ENCODE measurements around the gene ZNF148.

The ZNF148 gene

GRCh38 chr3:125220183-125220582 is 154.9 kb downstream of the ZNF148 start:
- no peak for DNase-seq
- no peaks in the 10 kb centered on the region for H3K36me3 ChIP-seq (replicated peaks; ENCODE audit: insufficient read depth, low read length)
- no peak overlapping the region for H2AFZ ChIP-seq (ENCODE audit: low read length)
- H3K9me2 ChIP-seq (replicated peaks; ENCODE audit: insufficient read depth, low read length) = no peaks in the 10 kb centered on the region
- H3F3A ChIP-seq (ENCODE audit: insufficient read depth, low read length) = no peaks in the 10 kb centered on the region
- no peaks in the 10 kb centered on the region for H3K27me3 ChIP-seq (replicated peaks; ENCODE audit: insufficient read depth, low read length)
- no peaks in the 10 kb centered on the region for H3K4me1 ChIP-seq (ENCODE audit: low read length)
- no peak overlapping the region for H3K4me3 ChIP-seq (ENCODE audit: low read length)
- H3K79me2 ChIP-seq (ENCODE audit: low read length) = no peaks in the 10 kb centered on the region
- H3K9me3 ChIP-seq (replicated peaks; ENCODE audit: insufficient read depth, low read length) = no peaks in the 10 kb centered on the region
- H3K27ac ChIP-seq (ENCODE audit: low read length) = no peak overlapping the region
- H3K9ac ChIP-seq (ENCODE audit: low read length) = no peak overlapping the region
- H3K4me2 ChIP-seq (ENCODE audit: low read depth, low read length) = no peak overlapping the region
- no peaks in the 10 kb centered on the region for H4K20me1 ChIP-seq (ENCODE audit: insufficient read depth, low read length)
- no peak for TF ChIP-seq EZH2phosphoT487 (IDR thresholded peaks at IDR 0.05; ENCODE audit: low read length)
- TF ChIP-seq CTCF (IDR thresholded peaks at IDR 0.05; ENCODE audit: low read length) = no peak
- TF ChIP-seq EZH2 (optimal IDR thresholded peaks at IDR 0.05; ENCODE audit: low read depth, low read length) = no peak

- no peak overlapping the region for H3K4me2 ChIP-seq (ENCODE audit: low read depth, low read length)
- no peaks in the 10 kb centered on the region for H3F3A ChIP-seq (ENCODE audit: insufficient read depth, low read length)
- H3K4me3 ChIP-seq (ENCODE audit: low read length) = no peak overlapping the region
- H4K20me1 ChIP-seq (ENCODE audit: insufficient read depth, low read length) = no peaks in the 10 kb centered on the region
- no peaks in the 10 kb centered on the region for H3K79me2 ChIP-seq (ENCODE audit: low read length)
- no peaks in the 10 kb centered on the region for H3K36me3 ChIP-seq (replicated peaks; ENCODE audit: insufficient read depth, low read length)
- TF ChIP-seq CTCF (IDR thresholded peaks at IDR 0.05; ENCODE audit: low read length) = no peak
- no peaks in the 10 kb centered on the region for H3K9me3 ChIP-seq (replicated peaks; ENCODE audit: insufficient read depth, low read length)
- H3K4me1 ChIP-seq (ENCODE audit: low read length) = no peaks in the 10 kb centered on the region
- no peak overlapping the region for H3K27ac ChIP-seq (ENCODE audit: low read length)
- no peak overlapping the region for H2AFZ ChIP-seq (ENCODE audit: low read length)
- H3K9ac ChIP-seq (ENCODE audit: low read length) = no peak overlapping the region
- H3K9me2 ChIP-seq (replicated peaks; ENCODE audit: insufficient read depth, low read length) = no peaks in the 10 kb centered on the region
- no peak for DNase-seq
- H3K27me3 ChIP-seq (replicated peaks; ENCODE audit: insufficient read depth, low read length) = no peaks in the 10 kb centered on the region
These were observed 155.8 kb downstream of the ZNF148 start for GRCh38 chr3:125219261-125219701.

- Histone ChIP-seq H3K27me3 (replicated peaks; ENCODE audit: insufficient read depth, low read length) (no peaks in the 10 kb centered on the region), H3K36me3 (replicated peaks; ENCODE audit: insufficient read depth, low read length) (no peaks in the 10 kb centered on the region), H2AFZ (ENCODE audit: low read length) (no peak overlapping the region), H3K9ac (ENCODE audit: low read length) (no peak overlapping the region), H3K4me3 (ENCODE audit: low read length) (no peak overlapping the region), H3K27ac (ENCODE audit: low read length) (no peak overlapping the region), H3K4me1 (ENCODE audit: low read length) (no peaks in the 10 kb centered on the region), H3K4me2 (ENCODE audit: low read depth, low read length) (no peak overlapping the region), H4K20me1 (ENCODE audit: insufficient read depth, low read length) (no peaks in the 10 kb centered on the region), H3K9me3 (replicated peaks; ENCODE audit: insufficient read depth, low read length) (no peaks in the 10 kb centered on the region), H3K79me2 (ENCODE audit: low read length) (no peaks in the 10 kb centered on the region), H3F3A (ENCODE audit: insufficient read depth, low read length) (no peaks in the 10 kb centered on the region), H3K9me2 (replicated peaks; ENCODE audit: insufficient read depth, low read length) (no peaks in the 10 kb centered on the region)
- DNase-seq = no peak
- TF ChIP-seq EZH2 (optimal IDR thresholded peaks at IDR 0.05; ENCODE audit: low read depth, low read length) (no peak), EZH2phosphoT487 (IDR thresholded peaks at IDR 0.05; ENCODE audit: low read length) (no peak), CTCF (IDR thresholded peaks at IDR 0.05; ENCODE audit: low read length) (no peak)
These were observed 160.4 kb downstream of the ZNF148 start for GRCh38 chr3:125214738-125215137.
